HepG2 (cell line): ENCODE data around the gene ATRAID. TPM values are rescaled to one million over a fixed set of nuclear protein-coding genes. Genes with fewer than 3 reads are reported as not detected.

Experiments
- CC2D1A ChIP-seq: sonication (generic); formaldehyde crosslinking; IDR thresholded peaks from 2 replicates; pipeline ENCODE4 v1.8.1; 2023; ENCODE audit warnings: mild to moderate bottlenecking, missing genetic modification reagents
- CREM ChIP-seq, 2 experiments: sonication (generic) in 1 of 2; formaldehyde crosslinking in 1 of 2; IDR thresholded peaks; 2 replicates each; pipeline versions ENCODE4 v1.4.0 to v1.6.1; 2016 to 2020; ENCODE audit warnings: antibody characterized with exemption in 1 of 2, mild to moderate bottlenecking in 1 of 2, missing genetic modification reagents in 1 of 2
- SMARCE1 ChIP-seq: fragments of 450-650 bp; IDR thresholded peaks from 2 replicates; pipeline ENCODE4 v1.6.1; 2017; ENCODE audit warnings: borderline replicate concordance
- SOX6 ChIP-seq, 2 experiments: fragments of 450-650 bp in 1 of 2; sonication (generic) in 1 of 2; formaldehyde crosslinking in 1 of 2; IDR thresholded peaks; 2 replicates each; pipeline versions ENCODE4 v1.4.0 to v1.6.1; 2017 to 2020; ENCODE audit warnings: antibody characterized with exemption in 1 of 2, mild to moderate bottlenecking in 1 of 2, missing genetic modification reagents in 1 of 2
- ZBTB14 ChIP-seq: sonication (generic); formaldehyde crosslinking; IDR thresholded peaks from 2 replicates; pipeline ENCODE4 v1.4.0; 2020; ENCODE audit warnings: missing genetic modification reagents
- ZNF503 ChIP-seq: sonication (generic); formaldehyde crosslinking; IDR thresholded peaks from 2 replicates; pipeline ENCODE4 v1.4.0; 2020; ENCODE audit warnings: missing genetic modification reagents
- polyA plus RNA-seq, 8 experiments: library from polyadenylated mRNA; depleted of rRNA in 3 of 8; stranded (reverse) in 7 of 8; unstranded in 1 of 8; fragments of >200 nt; fragmentation: Illumina TruSeq in 4 of 8; extraction: Trizol in 4 of 8; gene quantifications; 2 replicates each; pipeline versions ENCODE4 v1.2.1 to v1.2.3, GENCODE V29; 2011 to 2016; ENCODE audit warnings: low read depth in 4 of 8, missing spikeins in 1 of 8, mixed read lengths in 1 of 8; ENCODE audit not compliant: insufficient read depth in 1 of 8
- total RNA-seq, 5 experiments: library from RNA; depleted of rRNA; stranded (reverse); fragments of >200 nt; fragmentation: Illumina TruSeq; extraction: Trizol; gene quantifications; 2 replicates each; pipeline ENCODE4 v1.2.3, GENCODE V29; 2016; ENCODE audit warnings: low read depth in 1 of 5
- TF ChIP-seq, protein P1 (sequence below): sonication (generic); formaldehyde crosslinking; IDR thresholded peaks from 2 replicates; pipeline ENCODE4 v1.4.0; 2020; ENCODE audit warnings: missing genetic modification reagents, borderline replicate concordance
- TF ChIP-seq, protein P2 (sequence below): sonication (generic); formaldehyde crosslinking; IDR thresholded peaks from 2 replicates; pipeline ENCODE4 v1.4.0; 2020; ENCODE audit warnings: missing genetic modification reagents
- TF ChIP-seq, protein P3 (sequence below): sonication (generic); formaldehyde crosslinking; IDR thresholded peaks from 2 replicates; pipeline ENCODE4 v1.4.0; 2020; ENCODE audit warnings: missing genetic modification reagents

ATRAID gene
- total and polyA plus RNA-seq, 2 of the 13 experiments (the other 11 are each of a cell fraction or from before 2014, with no cell fraction given) = 207 to 382 TPM

DNA sequence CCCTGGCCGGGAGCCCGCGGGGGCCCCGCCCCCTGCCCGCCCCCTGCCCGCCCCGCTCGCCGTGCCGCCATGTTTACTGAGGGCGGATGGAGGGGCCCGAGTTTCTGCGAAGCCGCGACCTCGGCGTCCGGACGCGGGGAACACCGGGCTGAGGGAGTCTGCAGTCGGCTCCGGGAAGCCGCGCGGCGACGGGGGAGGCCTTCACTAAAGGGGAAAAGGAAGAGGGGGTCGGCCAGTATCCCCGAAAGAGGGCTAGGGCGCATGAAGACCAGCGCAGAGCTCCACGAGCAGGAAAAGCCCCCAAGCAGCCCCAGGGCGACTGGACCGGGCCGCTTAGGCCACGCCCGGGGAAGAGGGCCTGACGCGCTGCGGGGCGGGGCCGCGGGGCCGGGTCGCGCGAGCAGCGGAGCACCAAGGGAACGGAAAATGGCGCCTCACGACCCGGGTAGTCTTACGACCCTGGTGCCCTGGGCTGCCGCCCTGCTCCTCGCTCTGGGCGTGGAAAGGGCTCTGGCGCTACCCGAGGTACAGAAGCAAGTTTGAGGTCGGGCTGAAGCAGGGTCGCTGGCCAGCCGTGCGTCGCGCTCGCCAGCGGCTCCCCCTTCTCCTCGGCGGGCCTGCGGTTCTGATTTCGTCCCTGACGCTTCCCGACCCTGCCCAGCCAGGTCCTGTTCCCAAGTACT is at the start of gene ATRAID, which contains the start of gene SLC5A6 (continued):
- no peak for TF ChIP-seq SMARCE1
- TF ChIP-seq, protein P1, sequence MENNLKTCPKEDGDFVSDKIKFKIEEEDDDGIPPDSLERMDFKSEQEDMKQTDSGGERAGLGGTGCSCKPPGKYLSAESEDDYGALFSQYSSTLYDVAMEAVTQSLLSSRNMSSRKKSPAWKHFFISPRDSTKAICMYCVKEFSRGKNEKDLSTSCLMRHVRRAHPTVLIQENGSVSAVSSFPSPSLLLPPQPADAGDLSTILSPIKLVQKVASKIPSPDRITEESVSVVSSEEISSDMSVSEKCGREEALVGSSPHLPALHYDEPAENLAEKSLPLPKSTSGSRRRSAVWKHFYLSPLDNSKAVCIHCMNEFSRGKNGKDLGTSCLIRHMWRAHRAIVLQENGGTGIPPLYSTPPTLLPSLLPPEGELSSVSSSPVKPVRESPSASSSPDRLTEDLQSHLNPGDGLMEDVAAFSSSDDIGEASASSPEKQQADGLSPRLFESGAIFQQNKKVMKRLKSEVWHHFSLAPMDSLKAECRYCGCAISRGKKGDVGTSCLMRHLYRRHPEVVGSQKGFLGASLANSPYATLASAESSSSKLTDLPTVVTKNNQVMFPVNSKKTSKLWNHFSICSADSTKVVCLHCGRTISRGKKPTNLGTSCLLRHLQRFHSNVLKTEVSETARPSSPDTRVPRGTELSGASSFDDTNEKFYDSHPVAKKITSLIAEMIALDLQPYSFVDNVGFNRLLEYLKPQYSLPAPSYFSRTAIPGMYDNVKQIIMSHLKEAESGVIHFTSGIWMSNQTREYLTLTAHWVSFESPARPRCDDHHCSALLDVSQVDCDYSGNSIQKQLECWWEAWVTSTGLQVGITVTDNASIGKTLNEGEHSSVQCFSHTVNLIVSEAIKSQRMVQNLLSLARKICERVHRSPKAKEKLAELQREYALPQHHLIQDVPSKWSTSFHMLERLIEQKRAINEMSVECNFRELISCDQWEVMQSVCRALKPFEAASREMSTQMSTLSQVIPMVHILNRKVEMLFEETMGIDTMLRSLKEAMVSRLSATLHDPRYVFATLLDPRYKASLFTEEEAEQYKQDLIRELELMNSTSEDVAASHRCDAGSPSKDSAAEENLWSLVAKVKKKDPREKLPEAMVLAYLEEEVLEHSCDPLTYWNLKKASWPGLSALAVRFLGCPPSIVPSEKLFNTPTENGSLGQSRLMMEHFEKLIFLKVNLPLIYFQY = peak; percentile 82
- TF ChIP-seq, protein P2, sequence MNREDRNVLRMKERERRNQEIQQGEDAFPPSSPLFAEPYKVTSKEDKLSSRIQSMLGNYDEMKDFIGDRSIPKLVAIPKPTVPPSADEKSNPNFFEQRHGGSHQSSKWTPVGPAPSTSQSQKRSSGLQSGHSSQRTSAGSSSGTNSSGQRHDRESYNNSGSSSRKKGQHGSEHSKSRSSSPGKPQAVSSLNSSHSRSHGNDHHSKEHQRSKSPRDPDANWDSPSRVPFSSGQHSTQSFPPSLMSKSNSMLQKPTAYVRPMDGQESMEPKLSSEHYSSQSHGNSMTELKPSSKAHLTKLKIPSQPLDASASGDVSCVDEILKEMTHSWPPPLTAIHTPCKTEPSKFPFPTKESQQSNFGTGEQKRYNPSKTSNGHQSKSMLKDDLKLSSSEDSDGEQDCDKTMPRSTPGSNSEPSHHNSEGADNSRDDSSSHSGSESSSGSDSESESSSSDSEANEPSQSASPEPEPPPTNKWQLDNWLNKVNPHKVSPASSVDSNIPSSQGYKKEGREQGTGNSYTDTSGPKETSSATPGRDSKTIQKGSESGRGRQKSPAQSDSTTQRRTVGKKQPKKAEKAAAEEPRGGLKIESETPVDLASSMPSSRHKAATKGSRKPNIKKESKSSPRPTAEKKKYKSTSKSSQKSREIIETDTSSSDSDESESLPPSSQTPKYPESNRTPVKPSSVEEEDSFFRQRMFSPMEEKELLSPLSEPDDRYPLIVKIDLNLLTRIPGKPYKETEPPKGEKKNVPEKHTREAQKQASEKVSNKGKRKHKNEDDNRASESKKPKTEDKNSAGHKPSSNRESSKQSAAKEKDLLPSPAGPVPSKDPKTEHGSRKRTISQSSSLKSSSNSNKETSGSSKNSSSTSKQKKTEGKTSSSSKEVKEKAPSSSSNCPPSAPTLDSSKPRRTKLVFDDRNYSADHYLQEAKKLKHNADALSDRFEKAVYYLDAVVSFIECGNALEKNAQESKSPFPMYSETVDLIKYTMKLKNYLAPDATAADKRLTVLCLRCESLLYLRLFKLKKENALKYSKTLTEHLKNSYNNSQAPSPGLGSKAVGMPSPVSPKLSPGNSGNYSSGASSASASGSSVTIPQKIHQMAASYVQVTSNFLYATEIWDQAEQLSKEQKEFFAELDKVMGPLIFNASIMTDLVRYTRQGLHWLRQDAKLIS (CRISPR knock-in tag) = no peak
- no peak for TF ChIP-seq CC2D1A (CRISPR knock-in tag)
- TF ChIP-seq, protein P3, sequence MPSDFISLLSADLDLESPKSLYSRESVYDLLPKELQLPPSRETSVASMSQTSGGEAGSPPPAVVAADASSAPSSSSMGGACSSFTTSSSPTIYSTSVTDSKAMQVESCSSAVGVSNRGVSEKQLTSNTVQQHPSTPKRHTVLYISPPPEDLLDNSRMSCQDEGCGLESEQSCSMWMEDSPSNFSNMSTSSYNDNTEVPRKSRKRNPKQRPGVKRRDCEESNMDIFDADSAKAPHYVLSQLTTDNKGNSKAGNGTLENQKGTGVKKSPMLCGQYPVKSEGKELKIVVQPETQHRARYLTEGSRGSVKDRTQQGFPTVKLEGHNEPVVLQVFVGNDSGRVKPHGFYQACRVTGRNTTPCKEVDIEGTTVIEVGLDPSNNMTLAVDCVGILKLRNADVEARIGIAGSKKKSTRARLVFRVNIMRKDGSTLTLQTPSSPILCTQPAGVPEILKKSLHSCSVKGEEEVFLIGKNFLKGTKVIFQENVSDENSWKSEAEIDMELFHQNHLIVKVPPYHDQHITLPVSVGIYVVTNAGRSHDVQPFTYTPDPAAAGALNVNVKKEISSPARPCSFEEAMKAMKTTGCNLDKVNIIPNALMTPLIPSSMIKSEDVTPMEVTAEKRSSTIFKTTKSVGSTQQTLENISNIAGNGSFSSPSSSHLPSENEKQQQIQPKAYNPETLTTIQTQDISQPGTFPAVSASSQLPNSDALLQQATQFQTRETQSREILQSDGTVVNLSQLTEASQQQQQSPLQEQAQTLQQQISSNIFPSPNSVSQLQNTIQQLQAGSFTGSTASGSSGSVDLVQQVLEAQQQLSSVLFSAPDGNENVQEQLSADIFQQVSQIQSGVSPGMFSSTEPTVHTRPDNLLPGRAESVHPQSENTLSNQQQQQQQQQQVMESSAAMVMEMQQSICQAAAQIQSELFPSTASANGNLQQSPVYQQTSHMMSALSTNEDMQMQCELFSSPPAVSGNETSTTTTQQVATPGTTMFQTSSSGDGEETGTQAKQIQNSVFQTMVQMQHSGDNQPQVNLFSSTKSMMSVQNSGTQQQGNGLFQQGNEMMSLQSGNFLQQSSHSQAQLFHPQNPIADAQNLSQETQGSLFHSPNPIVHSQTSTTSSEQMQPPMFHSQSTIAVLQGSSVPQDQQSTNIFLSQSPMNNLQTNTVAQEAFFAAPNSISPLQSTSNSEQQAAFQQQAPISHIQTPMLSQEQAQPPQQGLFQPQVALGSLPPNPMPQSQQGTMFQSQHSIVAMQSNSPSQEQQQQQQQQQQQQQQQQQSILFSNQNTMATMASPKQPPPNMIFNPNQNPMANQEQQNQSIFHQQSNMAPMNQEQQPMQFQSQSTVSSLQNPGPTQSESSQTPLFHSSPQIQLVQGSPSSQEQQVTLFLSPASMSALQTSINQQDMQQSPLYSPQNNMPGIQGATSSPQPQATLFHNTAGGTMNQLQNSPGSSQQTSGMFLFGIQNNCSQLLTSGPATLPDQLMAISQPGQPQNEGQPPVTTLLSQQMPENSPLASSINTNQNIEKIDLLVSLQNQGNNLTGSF (CRISPR knock-in tag) = peak; percentile 63; the same call in 1 of the 2 replicates
- TF ChIP-seq CREM (IDR thresholded peaks at IDR 0.05) = 0 out of 2 replicates have a peak, but pooled peaks have one; percentile 15
- no peak for TF ChIP-seq CREM (CRISPR knock-in tag; IDR thresholded peaks at IDR 0.05)
- TF ChIP-seq ZBTB14 (CRISPR knock-in tag) = peak; percentile 49; the same call in 1 of the 2 replicates
- TF ChIP-seq ZNF503 (CRISPR knock-in tag) = no peak; the same call in 1 of the 2 replicates
- TF ChIP-seq SOX6 (IDR thresholded peaks at IDR 0.05) = no peak
- TF ChIP-seq SOX6 (CRISPR knock-in tag; IDR thresholded peaks at IDR 0.05) = peak; percentile 41
